Raji (cell line): ENCODE results near the gene FRYL.

Source experiments
- POLR2A ChIP-seq: IDR thresholded peaks from 2 replicates; pipeline ENCODE4 v1.6.1; 2011; ENCODE audit warnings: low read depth, low read length, control low read depth; ENCODE audit not compliant: insufficient read depth

FRYL gene

DNA sequence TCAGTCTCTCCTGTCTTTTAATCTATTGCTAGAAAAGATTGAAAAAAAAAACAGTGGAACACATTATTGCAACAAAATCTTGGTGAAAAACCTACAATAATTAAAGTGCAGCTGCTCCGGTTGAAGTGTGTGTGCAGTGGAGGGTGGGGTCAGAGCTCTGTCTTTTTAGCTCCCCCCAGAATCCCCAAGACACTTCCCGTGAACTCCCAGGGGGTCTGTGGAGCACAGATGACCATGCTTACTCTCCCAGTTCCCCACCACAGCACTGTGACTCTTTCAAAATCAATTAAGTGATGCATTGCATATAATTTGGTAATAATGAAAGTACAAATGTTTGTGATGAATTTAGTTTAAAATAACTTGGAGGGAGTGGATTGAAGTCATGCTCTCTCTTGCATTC, 312.6 kb downstream of the FRYL start:
- no peak for TF ChIP-seq POLR2A

DNA sequence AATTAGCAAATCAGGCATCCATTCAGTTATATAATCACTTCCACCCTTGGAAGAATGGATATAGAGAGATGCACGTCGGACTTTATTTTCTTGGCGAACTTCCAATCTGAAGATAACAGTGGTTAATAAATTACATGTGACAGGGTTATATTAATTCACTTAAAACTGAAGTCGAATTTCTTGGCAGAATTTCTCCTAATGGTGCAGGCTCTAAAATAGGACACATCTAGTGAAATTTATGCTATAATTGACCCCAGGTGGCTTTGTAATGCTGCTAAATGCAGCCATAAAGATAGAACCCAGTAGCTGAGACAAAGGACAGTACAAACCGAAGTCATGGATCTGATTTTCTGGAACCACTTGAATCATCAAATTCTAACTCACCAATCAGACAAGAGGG, 317.7 kb downstream of the FRYL start:
- TF ChIP-seq POLR2A = no peak

GRCh38 chr4:48461000-48461399, 319.1 kb downstream of the FRYL start:
- no peak for TF ChIP-seq POLR2A

GRCh38 chr4:48454591-48454990, 325.5 kb downstream of the FRYL start:
- TF ChIP-seq POLR2A = no peak

DNA sequence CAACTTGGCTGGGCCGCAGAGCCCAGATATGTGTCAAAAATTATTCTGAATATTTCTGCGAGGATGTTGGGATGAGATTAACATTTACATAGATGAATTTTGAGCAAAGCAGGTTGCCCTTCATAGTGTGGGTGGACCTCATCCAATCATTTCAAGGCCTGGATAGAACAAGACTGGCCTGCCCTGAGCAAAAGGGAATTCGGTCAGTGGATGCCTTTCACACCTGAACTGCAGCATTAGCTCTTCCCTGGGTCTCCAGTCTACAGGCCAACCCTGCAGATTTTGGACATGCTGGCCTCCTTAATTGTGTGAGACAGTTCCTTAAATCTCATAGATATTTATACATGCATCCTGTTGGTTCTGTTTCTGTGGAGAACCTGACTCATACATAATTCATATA, 329.3 kb downstream of the FRYL start:
- TF ChIP-seq POLR2A = no peak

GRCh38 chr4:48449151-48449550, 330.9 kb downstream of the FRYL start:
- TF ChIP-seq POLR2A = no peak
